Skeletal muscle satellite cell (primary cell): ENCODE results near the gene NUP58.
"Not testable (repeated sequence)": the region's sequence is repeated elsewhere in the genome, so short reads cannot be mapped to it uniquely, and the experiment has no call there.

Experiments used
- H3K27me3 ChIP-seq: 2 replicates; pipeline ENCODE4 v1.7.0; 2013; ENCODE audit warnings: low read length; ENCODE audit not compliant: control insufficient read depth, insufficient read depth
- H3K36me3 ChIP-seq: 2 replicates; pipeline ENCODE4 v1.7.0; 2013; ENCODE audit warnings: mild to moderate bottlenecking, control low read depth, low read length; ENCODE audit not compliant: insufficient read depth
- H3K4me1 ChIP-seq: 2 replicates; pipeline ENCODE4 v1.7.0; 2013; ENCODE audit warnings: low read length; ENCODE audit not compliant: control insufficient read depth, insufficient read depth
- H3K4me2 ChIP-seq: 2 replicates; pipeline ENCODE4 v1.7.0; 2013; ENCODE audit warnings: mild to moderate bottlenecking, low read length
- H3K4me3 ChIP-seq: 2 replicates; pipeline ENCODE4 v1.7.0; 2013; ENCODE audit warnings: low read length
- H3K9ac ChIP-seq: 2 replicates; pipeline ENCODE4 v1.7.0; 2013; ENCODE audit warnings: mild to moderate bottlenecking, low read depth, low read length, moderate library complexity
- H3K9me3 ChIP-seq: replicated peaks from 2 replicates; pipeline ENCODE4 v1.7.0; 2013; ENCODE audit warnings: mild to moderate bottlenecking, control low read depth, low read length

NUP58 gene

GRCh38 chr13:25310891-25311290, 9.5 kb downstream of the NUP58 start:
- Histone ChIP-seq H3K4me1 (no peaks in the 10 kb centered on the region), H3K9me3 (no peaks in the 10 kb centered on the region), H3K9ac (no peak overlapping the region), H3K4me2 (no peak overlapping the region), H3K4me3 (no peak overlapping the region), H3K36me3 (peaks cover 58% of the 10 kb centered on the region), H3K27me3 (no peaks in the 10 kb centered on the region)

DNA sequence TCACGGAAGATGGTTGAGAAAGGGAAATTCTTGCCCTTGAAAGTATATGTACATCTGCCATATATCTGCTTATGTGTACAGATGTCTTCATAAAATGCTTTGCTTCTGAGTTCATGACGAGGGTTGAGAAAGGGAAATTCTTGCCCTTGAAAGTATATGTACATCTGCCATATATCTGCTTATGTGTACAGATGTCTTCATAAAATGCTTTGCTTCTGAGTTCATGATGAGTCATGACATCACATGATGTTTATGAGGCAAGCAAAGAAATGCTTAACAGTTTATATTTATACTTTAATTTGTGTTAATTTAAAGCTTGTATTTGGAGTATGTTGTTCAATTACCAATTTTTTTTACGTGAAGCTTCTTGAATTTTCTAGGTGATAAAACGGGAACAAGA, 17.5 kb downstream of the NUP58 start:
- H3K9ac ChIP-seq = not testable (repeated sequence)

DNA sequence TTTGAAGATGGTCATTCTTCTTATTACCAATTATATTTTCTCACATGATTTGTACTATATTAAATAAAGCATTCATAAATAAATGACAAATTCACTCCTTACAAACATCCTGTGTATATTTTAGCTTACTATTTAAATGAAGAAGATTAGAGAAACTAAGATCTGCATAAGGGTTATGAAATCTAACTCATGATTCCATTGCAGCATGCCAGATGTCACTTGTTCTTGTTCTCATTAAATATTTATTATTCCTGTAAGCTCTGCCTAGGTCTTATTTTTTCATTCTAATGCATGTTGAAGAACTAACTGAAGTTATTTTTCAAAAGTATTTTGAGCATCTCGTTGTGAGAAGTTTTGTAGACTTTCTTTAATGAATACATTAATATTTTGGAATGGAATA, 18.3 kb downstream of the NUP58 start:
- Histone ChIP-seq H3K4me1 (peaks cover 12% of the 10 kb centered on the region), H3K4me3 (no peak overlapping the region), H3K9me3 (no peaks in the 10 kb centered on the region), H3K36me3 (peaks cover 58% of the 10 kb centered on the region), H3K4me2 (no peak overlapping the region), H3K9ac (no peak overlapping the region), H3K27me3 (no peaks in the 10 kb centered on the region)

More for the DNA sequence above, 17.5 kb downstream of the NUP58 start:
- not testable (repeated sequence) for H3K9me3 ChIP-seq, H3K4me3 ChIP-seq, H3K27me3 ChIP-seq
- H3K4me1 ChIP-seq = peaks cover 12% of the 10 kb centered on the region
- peak overlapping the region; percentile 54 for H3K4me2 ChIP-seq
- peaks cover 50% of the 10 kb centered on the region for H3K36me3 ChIP-seq

DNA sequence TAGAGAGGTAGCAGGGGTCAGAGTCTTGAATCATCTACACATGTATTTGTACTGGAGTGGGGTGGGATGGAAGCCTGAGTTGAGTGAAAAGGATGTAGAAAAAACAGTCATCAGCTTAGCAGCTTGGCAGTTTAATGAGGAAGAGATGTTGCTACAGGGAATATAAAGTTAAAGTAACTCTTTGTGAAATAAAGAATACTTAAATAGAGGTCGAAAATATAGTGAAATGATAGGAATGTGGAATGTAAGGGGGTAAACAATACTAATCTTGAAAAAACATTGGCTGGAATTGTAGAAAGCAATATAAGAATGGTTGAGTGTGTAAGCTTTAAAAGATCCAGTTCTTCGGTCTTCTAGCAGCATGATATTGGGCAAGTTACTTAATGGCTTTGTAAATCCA, 22.7 kb downstream of the NUP58 start:
- Histone ChIP-seq H3K4me3 (no peak overlapping the region), H3K4me1 (peaks cover 2% of the 10 kb centered on the region), H3K9ac (no peak overlapping the region), H3K27me3 (no peaks in the 10 kb centered on the region), H3K36me3 (peaks cover 70% of the 10 kb centered on the region), H3K4me2 (no peak overlapping the region), H3K9me3 (no peaks in the 10 kb centered on the region)

DNA sequence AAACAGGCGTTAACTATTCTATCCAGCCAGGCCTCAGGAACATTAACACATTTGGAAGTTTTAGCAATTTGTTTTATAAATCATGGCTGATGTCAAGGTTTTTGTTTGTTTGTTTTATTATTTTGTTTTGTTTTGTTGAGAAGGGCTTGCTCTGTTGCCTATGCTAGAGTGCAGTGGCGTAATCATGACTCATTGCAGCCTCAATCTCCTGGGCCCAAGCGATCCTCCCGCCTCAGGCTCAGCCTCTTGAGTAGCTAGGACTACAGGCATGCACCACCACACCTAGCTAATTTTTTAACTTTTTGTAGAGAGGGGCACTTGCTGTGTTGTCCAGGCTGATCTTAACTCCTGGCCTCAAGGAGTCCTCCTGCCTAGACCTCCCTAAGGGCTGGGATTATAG, 28.3 kb downstream of the NUP58 start:
- Histone ChIP-seq H3K27me3 (no peaks in the 10 kb centered on the region), H3K9me3 (no peaks in the 10 kb centered on the region), H3K9ac (no peak overlapping the region), H3K36me3 (peaks cover 82% of the 10 kb centered on the region), H3K4me2 (no peak overlapping the region), H3K4me3 (no peak overlapping the region), H3K4me1 (no peaks in the 10 kb centered on the region)

GRCh38 chr13:25330541-25330940, 29.1 kb downstream of the NUP58 start:
- Histone ChIP-seq H3K36me3 (peaks cover 80% of the 10 kb centered on the region), H3K4me3 (no peak overlapping the region), H3K4me1 (peaks cover 1% of the 10 kb centered on the region)

DNA sequence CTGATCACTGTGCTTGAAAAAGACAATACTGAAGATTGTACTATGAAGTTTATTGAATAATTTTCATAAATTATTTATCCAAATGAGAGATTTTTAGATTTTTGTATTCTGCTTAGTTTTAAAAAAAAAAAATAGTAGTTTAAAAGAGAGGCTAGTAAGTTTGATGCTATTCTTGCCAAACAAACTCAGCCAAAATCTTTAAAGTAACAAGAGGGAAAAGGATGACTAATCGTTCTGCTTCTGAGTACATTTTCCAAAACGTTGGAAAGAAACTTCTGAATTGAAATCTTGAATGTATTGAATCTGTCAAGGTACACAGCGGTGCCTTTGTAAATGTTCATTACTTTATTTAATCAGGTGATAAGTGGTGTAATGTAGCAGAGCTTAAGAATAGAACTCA, 34.4 kb downstream of the NUP58 start:
- Histone ChIP-seq H3K27me3 (no peaks in the 10 kb centered on the region), H3K4me1 (peaks cover 7% of the 10 kb centered on the region), H3K36me3 (peaks cover 63% of the 10 kb centered on the region), H3K9me3 (no peaks in the 10 kb centered on the region), H3K4me2 (no peak overlapping the region), H3K4me3 (no peak overlapping the region), H3K9ac (no peak overlapping the region)

More at GRCh38 chr13:25330541-25330940, 29.1 kb downstream of the NUP58 start:
- no peaks in the 10 kb centered on the region for H3K9me3 ChIP-seq
- no peak overlapping the region for H3K9ac ChIP-seq
- H3K27me3 ChIP-seq = no peaks in the 10 kb centered on the region
- no peak overlapping the region for H3K4me2 ChIP-seq

DNA sequence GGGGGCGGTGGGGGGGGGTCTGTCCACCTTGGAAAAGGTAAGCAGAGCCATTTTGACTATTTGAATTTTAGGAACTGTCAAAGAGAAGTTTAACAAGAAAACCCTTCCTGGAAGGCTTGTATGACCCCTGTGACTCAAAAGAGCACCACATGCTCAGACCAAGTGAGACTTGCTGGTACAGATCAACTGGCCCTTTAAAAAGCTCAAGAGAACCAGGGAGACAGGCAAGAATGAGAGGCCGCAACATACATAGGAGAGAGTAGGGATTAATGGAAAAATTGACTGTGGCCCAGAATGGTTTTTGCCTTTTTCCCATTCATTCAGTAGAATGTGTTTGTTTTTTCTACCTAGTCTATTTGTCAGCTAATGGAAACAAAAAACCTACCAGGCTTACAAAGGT, 44.2 kb downstream of the NUP58 start:
- Histone ChIP-seq H3K27me3 (no peaks in the 10 kb centered on the region), H3K9ac (no peak overlapping the region), H3K4me3 (no peak overlapping the region), H3K4me1 (no peaks in the 10 kb centered on the region), H3K9me3 (no peaks in the 10 kb centered on the region), H3K4me2 (no peak overlapping the region), H3K36me3 (peaks cover 8% of the 10 kb centered on the region)

GRCh38 chr13:25347151-25347550, 45.7 kb downstream of the NUP58 start:
- Histone ChIP-seq H3K36me3 (peaks cover 8% of the 10 kb centered on the region), H3K9me3 (no peaks in the 10 kb centered on the region), H3K27me3 (peaks cover 1% of the 10 kb centered on the region), H3K4me2 (no peak overlapping the region), H3K4me1 (no peaks in the 10 kb centered on the region), H3K4me3 (no peak overlapping the region), H3K9ac (no peak overlapping the region)

DNA sequence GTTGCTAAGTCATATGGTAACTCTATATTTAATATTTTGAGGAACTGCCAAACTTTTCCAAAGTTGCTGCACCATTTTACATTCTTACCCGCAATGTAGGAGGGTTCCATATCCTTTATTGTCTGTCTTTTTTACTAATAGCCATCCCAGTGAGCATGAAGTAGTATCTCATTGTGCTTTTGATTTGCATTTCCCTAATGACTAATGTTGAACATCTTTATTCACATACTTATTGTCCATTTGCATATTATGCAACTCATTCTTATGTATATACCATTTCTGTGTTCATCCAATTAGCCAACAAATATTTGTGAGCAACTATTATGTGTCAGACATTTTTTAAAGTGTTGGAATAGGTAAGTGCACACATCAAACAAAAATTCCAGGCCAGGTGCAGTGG, 50.0 kb downstream of the NUP58 start:
- no peaks in the 10 kb centered on the region for H3K4me1 ChIP-seq
- peaks cover 23% of the 10 kb centered on the region for H3K27me3 ChIP-seq
- H3K9me3 ChIP-seq = no peaks in the 10 kb centered on the region
- no peaks in the 10 kb centered on the region for H3K36me3 ChIP-seq
- H3K9ac ChIP-seq = no peak overlapping the region
- H3K4me2 ChIP-seq = no peak overlapping the region
- no peak overlapping the region for H3K4me3 ChIP-seq

DNA sequence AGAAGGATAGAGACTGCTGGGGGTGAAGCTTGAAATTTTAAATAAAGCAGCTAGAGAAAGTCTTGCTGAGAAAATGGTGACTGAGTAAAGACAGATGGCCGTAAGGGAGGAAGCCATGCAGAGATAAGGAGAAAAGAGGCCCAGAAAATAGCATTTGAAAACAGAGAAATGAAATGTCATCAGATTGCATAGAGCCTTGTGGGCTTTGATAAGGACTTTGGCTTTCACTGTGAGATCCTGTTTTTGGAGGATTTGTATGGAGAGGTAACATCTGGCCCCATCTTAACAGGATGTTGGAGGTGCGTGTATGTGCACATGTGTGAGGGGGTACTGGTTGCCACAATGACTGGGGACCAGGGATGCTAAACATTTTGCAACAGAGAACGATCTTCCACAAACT, 50.8 kb downstream of the NUP58 start:
- H3K36me3 ChIP-seq = no peaks in the 10 kb centered on the region
- H3K4me3 ChIP-seq = no peak overlapping the region
- no peak overlapping the region for H3K4me2 ChIP-seq
- H3K9ac ChIP-seq = no peak overlapping the region
- H3K9me3 ChIP-seq = no peaks in the 10 kb centered on the region
- no peaks in the 10 kb centered on the region for H3K4me1 ChIP-seq
- H3K27me3 ChIP-seq = peaks cover 26% of the 10 kb centered on the region

GRCh38 chr13:25352806-25353205, 51.4 kb downstream of the NUP58 start:
- no peaks in the 10 kb centered on the region for H3K4me1 ChIP-seq
- peaks cover 26% of the 10 kb centered on the region for H3K27me3 ChIP-seq
- H3K9ac ChIP-seq = no peak overlapping the region
- no peaks in the 10 kb centered on the region for H3K9me3 ChIP-seq
- H3K4me3 ChIP-seq = no peak overlapping the region
- H3K36me3 ChIP-seq = no peaks in the 10 kb centered on the region
- H3K4me2 ChIP-seq = no peak overlapping the region
